Activated CD4-positive, alpha-beta T cell treated with anti-CD3 and anti-CD28 coated beads, Interleukin-2, amount 50 U/mL, for 4 hours (primary cell): ENCODE measurements around the gene SLC6A20.
"Not testable (repeated sequence)": the region's sequence is repeated elsewhere in the genome, so short reads cannot be mapped to it uniquely, and the experiment has no call there.

Experiments used
- DNase-seq, 2 experiments: peaks; one replicate each; pipeline ENCODE4 v3.0.0-alpha.2; 2020

SLC6A20 gene

GRCh38 chr3:45756055-45756454 is 40.3 kb downstream of the SLC6A20 start:
- DNase-seq = no peak

- DNase-seq = no peak
Observed at GRCh38 chr3:45754461-45754860, 41.9 kb downstream of the SLC6A20 start.

DNA sequence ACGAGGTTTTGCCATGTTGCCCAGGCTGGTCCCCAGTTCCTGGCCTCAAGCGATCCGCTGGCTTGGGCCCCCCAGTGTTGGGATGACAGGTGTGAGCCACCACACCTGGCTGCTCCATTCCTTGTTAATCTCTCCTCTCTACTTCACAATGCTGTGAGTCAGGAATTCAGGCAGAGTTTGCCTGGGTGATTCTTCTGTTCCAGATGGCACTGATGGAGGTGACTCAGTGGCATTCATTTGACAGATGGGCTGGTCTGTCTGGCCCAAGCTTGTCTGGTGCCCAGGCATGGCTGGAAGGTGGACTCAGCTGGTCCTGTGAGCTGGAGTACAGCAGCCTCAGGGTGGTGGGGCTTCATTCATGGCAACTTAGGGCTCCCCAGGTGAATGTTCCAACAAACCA is 43.2 kb downstream of the SLC6A20 start:
- DNase-seq = no peak

DNA sequence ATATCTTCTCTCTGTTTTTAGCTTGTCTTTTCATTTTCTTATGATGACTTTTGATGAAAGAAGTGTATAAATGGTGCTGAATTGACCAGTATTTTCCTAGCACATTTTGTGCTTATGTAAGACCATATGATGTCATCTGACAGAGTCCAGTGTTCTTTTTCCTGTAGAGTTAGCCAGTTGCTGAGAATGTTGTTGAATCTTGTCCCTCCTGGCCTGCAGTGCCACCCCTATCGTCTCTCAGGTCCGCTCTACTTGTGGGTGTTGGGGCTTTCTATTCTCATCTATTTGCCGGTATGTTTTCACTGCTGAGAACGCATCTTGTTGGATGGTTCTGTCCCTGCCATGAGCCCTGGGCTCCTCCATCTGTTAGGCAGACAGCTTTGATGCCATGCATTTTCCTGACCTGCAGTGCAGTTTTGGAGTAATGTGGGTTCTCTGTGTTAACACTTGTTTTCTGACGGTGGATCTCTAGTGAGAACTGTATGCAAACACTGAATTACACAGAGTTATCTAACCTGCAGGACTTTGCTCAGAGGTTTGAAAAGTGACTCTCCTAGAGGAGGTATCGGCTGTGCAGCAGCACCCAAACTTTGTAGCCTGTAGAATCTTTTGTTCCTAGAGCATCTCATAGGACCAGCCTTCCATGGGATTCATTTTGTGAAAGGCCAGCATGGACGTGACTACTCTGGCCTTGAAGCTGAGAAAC is 44.6 kb downstream of the SLC6A20 start:
- no peak for DNase-seq

- DNase-seq = no peak
Observed at GRCh38 chr3:45749880-45750279, 46.5 kb downstream of the SLC6A20 start.

- DNase-seq = not testable (repeated sequence)
Observed at GRCh38 chr3:45749036-45749600, 47.2 kb downstream of the SLC6A20 start.

DNA sequence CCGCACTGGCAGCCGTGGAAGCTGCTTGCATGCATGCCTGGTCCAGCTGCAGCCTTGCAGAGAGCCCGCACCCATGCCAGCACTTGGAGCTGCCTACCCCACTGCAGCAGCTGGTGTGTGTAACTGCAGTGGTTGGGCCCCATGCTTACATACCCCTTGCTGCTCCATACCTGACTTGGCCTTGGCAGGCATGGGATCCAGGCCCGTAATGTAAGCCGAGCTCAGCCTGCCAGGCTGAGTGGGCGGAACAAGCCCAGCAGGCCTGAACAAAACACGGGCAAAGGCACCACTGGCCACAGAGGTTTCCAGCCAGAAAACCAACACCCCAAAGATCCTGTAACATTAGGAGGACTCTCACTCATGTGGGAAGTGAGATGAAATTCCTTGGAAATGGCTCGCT is 48.3 kb downstream of the SLC6A20 start:
- DNase-seq = no peak

DNA sequence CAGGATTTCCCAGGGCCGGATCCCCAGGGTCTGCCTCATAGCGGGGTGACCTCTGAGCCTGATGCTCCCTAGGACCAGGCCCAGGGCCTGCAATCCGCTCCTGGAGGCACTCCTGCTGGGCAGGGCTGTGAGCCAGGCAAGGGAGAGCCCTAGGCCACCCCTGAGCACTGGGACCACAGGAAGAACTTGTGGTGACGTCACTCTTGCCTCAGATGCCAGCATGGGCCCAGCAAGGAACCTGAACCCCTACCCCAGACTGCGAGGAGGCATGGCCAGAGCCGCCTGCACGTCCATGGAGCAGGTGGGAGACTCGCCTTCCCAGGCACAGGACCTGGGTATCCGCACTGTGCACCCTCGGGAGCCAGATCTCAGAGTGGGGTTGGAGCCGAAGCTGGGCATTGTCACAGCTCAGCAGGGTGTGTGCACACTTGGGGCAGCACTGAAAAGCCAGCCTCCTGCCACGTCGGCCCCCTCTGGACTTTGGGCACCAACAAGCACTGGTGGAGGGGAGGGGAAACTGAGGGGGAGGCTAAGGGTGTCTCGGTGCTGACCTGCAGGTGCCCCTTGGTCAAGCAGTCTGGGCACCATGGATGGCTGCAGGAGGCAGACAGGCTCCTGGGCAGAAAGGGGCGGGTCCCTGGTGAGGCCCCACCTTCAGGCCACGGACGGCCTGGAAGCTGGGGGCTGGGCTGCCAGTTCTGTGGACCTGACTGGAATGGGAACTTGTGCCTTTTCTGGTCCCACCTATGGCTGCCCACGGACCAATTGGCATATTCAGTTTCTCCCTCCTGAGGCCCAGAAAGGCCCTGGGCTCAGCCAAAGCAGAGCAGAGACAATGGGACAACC is 49.3 kb downstream of the SLC6A20 start:
- no peak for DNase-seq

DNA sequence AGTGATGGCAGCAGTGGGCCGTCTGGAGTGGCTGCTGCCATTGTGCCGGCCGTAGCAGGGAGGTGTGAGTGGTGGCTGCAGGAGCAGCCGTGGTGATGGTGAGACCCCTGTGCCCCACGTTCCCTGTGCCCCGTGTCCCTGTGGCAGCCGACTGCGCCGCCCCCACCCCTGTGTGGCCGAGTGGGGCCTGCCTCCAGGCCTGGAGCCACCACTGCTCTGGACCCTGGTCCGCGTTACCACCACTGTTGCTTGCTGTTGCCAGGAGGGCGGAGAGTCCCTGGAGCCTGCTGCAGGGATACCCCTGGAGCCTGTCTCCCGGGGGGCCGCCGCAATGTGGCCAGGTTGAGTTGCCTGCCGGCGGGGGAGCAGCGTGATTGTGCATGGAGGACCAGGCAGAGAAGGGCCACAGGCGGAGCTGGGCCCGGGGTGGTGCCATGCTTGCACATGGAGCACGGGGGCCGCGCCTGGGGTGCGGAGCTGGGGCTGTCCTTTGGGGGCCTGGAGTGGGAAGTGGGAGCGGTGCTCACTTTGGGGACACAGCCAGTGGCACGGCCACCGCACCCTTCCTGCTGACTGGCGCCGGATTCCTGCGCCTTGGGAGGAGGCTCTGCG is 50.1 kb downstream of the SLC6A20 start:
- no peak for DNase-seq

DNA sequence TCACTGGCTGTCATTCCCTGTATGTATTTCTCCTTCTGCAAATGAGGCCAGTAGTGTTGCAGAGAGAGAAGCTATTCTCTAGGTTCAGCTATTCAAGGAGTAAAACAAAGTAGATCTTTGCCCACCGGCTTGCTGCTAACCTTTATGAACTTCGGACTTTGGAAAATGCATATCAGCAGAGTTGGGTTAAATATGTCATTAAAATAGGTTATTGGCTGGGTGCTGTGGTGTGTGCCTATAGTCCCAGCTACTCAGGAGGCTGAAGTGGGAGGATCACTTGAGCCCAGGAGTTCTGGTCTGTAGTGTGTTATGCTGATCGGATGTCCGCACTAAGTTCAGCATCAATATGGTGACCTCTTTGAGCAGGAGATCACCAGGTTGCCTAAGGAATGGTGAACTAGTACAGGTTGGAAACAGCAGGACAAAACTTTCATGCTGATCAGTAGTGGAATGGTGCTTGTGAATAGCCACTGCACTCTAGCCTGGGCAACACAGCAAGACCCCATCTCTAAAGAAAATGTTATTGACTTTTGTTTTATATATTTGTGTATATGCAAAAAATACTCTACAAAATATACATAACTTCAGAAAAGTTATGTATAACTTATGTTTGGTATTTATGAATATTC is 53.8 kb downstream of the SLC6A20 start:
- no peak for DNase-seq

- no peak for DNase-seq
Observed at GRCh38 chr3:45741742-45742460, 54.4 kb downstream of the SLC6A20 start.

- DNase-seq = no peak
Observed at GRCh38 chr3:45741247-45741646, 55.1 kb downstream of the SLC6A20 start.

DNA sequence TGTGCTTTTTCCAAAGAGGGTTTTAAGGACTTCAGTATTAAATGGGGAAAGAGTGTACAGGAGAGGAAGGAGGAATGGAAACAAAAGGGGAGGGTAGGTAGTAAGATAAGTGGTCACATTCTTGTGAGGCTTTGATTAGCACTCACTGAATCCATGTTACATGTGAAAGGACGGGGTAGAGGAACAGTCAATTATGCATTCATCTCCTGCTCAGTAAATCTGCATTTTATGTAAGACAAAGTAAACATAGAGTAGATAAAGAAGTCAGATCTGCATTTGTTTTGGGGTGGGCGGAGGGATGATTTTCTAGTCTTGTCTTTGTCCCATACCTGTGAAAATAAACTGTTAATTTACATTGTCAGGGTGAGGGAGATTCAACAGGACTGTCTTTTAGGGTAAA is 56.3 kb downstream of the SLC6A20 start:
- DNase-seq = no peak

DNA sequence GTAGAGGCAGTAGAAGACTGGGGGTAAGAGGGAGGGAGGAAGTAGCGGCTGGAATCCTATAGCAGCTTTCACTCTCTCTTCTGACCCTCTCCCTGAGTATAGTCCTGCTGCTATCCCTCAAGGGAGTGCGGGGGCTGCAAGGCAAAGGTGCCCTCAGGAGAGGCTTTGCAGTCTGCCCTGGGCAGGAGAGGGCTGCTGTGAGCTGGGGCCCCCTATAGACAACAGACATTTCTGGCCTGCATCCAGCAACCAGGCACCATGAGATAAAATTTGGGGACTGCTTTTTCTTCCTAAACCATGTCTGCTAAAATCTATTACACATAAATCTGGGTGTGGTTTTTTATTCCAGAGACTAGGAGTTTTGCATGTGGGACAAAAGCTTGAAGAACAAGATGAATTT is 59.1 kb downstream of the SLC6A20 start:
- no peak for DNase-seq

GRCh38 chr3:45736707-45737106 is 59.6 kb downstream of the SLC6A20 start:
- no peak for DNase-seq

DNA sequence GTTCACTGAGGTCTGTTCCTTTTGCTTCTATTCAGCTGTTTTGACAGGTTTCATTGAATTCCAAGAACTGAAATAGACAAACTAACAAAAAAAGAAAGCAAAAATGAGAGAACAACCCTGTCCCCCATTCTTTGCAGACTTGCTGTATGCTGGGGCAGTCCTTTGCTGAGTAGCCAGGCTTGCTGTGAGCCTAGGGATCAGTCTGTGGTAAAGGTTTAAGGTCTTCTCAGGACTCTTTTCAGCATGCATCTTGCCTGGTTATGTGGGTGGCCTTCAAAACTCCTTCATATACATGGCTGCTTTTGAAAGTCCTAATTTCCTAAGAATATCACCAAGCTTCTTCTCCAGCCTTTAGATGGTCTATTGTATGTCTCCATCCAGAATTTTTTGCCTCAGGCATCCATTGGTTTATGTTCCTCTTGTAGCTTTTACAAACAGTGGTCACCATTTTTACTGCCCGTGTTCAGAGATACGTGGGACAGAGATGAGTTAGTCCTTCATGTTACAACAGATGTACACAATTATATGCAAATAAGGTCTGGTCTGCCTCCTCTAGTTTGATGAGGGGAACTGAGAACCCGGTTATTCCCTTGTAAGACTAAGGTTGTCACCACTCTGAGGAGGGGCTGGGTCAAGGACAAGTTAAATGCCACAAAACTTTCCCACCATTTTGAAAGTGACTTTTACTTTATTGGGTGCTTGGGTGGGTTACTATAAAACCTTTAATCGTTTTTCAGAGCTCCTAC is 65.8 kb downstream of the SLC6A20 start:
- DNase-seq = no peak

GRCh38 chr3:45729614-45730013 is 66.7 kb downstream of the SLC6A20 start:
- DNase-seq = no peak

DNA sequence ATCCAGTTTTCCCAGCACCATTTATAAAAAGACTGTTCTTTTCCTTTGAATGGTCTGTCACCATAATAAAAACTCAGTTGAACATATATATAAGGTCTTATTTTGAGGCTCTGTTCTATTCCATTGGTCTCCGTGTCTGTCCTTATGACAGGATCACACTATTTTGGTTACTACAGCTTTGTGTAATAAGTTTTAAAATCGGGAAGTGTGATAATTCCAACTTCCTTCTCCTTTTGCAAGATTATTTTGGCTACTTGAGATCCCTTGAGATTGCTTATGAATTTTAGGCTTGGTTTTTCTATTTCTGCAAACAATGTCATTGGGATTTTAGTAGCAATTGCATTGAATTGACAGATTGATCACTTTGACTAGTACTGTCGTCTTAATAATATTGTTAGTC is 71.4 kb downstream of the SLC6A20 start:
- no peak for DNase-seq

- DNase-seq = no peak
Observed at GRCh38 chr3:45719655-45720487, 76.5 kb downstream of the SLC6A20 start.

DNA sequence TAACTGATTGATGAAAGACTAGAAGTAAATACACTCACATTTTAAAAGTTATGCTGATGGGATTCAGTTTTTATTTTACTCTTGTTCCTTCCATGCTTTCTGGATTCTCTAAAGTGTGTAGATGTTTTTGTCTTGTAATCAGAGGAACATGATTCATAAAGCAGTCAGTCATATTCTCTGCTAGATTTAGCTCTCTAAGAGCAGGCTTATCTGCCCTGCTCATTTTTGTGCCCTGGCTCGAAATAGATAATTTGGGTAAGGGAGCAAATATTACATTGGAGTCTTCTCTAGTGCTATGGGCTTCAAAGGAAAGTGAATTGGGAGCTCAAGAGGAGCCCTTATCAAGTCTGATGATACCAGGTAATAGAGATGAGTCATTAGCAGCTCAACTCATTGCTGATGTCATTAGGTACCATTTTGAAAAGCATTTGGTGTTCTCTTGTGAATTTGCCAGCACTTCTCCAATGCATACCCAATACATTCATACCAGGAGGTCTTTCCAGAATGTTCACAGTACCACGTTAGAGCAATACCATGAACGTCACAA is 79.5 kb downstream of the SLC6A20 start:
- no peak for DNase-seq
